Liver (tissue), 3 donors: ENCODE results near the gene PIK3R5.

Experiments
- JUND ChIP-seq, 2 donors: IDR thresholded peaks; 2 replicates each; pipeline ENCODE4 v1.6.1; 2016; ENCODE audit warnings: antibody characterized with exemption in 2 of 2
- TF ChIP-seq, protein P1 (sequence below): IDR thresholded peaks from 2 replicates; pipeline ENCODE4 v1.6.1; 2016; ENCODE audit warnings: antibody characterized with exemption
- TF ChIP-seq, protein P2 (sequence below): fragments of 150-350 bp; IDR thresholded peaks from 2 replicates; pipeline ENCODE4 v1.5.1; 2017; ENCODE audit warnings: improper control_type of control experiment, low read depth, low read length; ENCODE audit not compliant: missing input control
- donor health status: healthy.
- donor health status: healthy.

GRCh38 chr17:8849311-8850041 is 116.0 kb downstream of the PIK3R5 start:
- TF ChIP-seq, protein P1, sequence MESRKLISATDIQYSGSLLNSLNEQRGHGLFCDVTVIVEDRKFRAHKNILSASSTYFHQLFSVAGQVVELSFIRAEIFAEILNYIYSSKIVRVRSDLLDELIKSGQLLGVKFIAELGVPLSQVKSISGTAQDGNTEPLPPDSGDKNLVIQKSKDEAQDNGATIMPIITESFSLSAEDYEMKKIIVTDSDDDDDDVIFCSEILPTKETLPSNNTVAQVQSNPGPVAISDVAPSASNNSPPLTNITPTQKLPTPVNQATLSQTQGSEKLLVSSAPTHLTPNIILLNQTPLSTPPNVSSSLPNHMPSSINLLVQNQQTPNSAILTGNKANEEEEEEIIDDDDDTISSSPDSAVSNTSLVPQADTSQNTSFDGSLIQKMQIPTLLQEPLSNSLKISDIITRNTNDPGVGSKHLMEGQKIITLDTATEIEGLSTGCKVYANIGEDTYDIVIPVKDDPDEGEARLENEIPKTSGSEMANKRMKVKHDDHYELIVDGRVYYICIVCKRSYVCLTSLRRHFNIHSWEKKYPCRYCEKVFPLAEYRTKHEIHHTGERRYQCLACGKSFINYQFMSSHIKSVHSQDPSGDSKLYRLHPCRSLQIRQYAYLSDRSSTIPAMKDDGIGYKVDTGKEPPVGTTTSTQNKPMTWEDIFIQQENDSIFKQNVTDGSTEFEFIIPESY: no peak
- no peak for TF ChIP-seq JUND (IDR thresholded peaks at IDR 0.05)
- TF ChIP-seq, protein P2, sequence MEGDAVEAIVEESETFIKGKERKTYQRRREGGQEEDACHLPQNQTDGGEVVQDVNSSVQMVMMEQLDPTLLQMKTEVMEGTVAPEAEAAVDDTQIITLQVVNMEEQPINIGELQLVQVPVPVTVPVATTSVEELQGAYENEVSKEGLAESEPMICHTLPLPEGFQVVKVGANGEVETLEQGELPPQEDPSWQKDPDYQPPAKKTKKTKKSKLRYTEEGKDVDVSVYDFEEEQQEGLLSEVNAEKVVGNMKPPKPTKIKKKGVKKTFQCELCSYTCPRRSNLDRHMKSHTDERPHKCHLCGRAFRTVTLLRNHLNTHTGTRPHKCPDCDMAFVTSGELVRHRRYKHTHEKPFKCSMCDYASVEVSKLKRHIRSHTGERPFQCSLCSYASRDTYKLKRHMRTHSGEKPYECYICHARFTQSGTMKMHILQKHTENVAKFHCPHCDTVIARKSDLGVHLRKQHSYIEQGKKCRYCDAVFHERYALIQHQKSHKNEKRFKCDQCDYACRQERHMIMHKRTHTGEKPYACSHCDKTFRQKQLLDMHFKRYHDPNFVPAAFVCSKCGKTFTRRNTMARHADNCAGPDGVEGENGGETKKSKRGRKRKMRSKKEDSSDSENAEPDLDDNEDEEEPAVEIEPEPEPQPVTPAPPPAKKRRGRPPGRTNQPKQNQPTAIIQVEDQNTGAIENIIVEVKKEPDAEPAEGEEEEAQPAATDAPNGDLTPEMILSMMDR: no peak
